ENCODE results near the gene PTCD2. TPM values are rescaled to one million over a fixed set of nuclear protein-coding genes. Genes with fewer than 3 reads are reported as not detected.
A peak's percentile ranks its signal among the peaks of the same experiment; 100 is the strongest.

Gene PTCD2
- total RNA-seq, 1 donor from 2014 or later = 6.9 TPM

DNA sequence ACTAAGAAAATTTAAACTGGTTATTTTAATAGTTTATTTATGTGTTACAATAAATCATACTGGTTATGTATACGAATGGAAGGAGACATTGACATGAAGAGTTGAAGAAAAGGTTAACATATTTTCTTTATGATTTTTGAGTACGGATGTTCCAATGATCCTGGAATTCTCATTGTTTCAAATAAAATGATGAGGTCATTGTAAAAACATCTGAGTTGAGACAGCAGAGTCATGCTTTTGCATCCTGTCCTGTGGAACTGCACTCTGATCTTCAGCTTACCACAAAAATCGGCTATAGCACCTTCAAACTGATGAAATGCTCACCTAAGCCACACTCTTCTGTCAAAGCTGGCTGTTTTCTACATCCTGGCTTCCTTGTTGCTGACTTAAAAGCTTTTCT lies 67.8 kb downstream of the PTCD2 start:
- Histone ChIP-seq H3K4me3 (no peak overlapping the region), H3K27me3 (no peaks in the 10 kb centered on the region), H3K4me1 (peaks cover 15% of the 10 kb centered on the region), H3K27ac (no peak overlapping the region), H3K36me3 (no peaks in the 10 kb centered on the region), H3K9me3 (no peaks in the 10 kb centered on the region)
- DNase-seq (ENCODE audit: extremely low spot score in 2 of 2) = no peak
- TF ChIP-seq POLR2A (IDR thresholded peaks at IDR 0.05) (no peak), POLR2AphosphoS5 (IDR thresholded peaks at IDR 0.05; ENCODE audit: insufficient read depth in 1 of 2, low read depth in 1 of 2) (no peak), CTCF (IDR thresholded peaks at IDR 0.05) (no peak)
- intact Hi-C loops (cut with DNase I) = no loop called here

DNA sequence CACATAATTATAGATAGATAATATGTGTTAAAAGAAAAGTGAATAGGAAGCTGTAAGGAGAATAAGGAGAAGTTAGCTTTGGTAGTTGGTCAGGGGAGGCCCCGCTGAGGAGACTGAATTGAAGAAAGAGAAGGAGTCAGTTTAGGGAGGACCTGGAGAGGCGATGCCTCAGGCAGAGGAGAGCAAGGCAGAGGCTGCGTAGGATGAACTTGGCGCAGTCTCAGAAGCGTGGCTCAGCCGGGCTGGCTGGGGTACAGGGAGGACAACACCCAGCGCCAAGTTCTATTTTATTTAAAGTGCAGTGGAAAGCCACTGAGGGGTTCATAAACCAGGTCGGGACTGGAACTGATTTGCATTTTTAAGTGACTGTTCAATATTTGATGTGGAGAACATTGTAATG lies 68.5 kb downstream of the PTCD2 start:
- H3K36me3 ChIP-seq = no peaks in the 10 kb centered on the region
- no peak overlapping the region for H3K27ac ChIP-seq
- intact Hi-C loops (cut with DNase I) = no loop called here
- no peaks in the 10 kb centered on the region for H3K9me3 ChIP-seq
- H3K4me1 ChIP-seq = peaks cover 18% of the 10 kb centered on the region
- no peak overlapping the region for H3K4me3 ChIP-seq
- H3K27me3 ChIP-seq = no peaks in the 10 kb centered on the region
- TF ChIP-seq CTCF (IDR thresholded peaks at IDR 0.05) (no peak), POLR2AphosphoS5 (IDR thresholded peaks at IDR 0.05; ENCODE audit: insufficient read depth in 1 of 2, low read depth in 1 of 2) (no peak), POLR2A (IDR thresholded peaks at IDR 0.05) (no peak)
- DNase-seq (ENCODE audit: extremely low spot score in 2 of 2) = no peak

GRCh38 chr5:72390836-72391235 lies 70.7 kb downstream of the PTCD2 start:
- H3K36me3 ChIP-seq = no peaks in the 10 kb centered on the region
- no peak for DNase-seq (ENCODE audit: extremely low spot score in 2 of 2)
- TF ChIP-seq CTCF (IDR thresholded peaks at IDR 0.05) = no peak
- no peak for TF ChIP-seq POLR2A (IDR thresholded peaks at IDR 0.05)
- TF ChIP-seq POLR2AphosphoS5 (IDR thresholded peaks at IDR 0.05; ENCODE audit: insufficient read depth in 1 of 2, low read depth in 1 of 2) = no peak
- H3K4me3 ChIP-seq = no peak overlapping the region
- H3K27me3 ChIP-seq = no peaks in the 10 kb centered on the region
- intact Hi-C loops (cut with DNase I) = no loop called here
- H3K9me3 ChIP-seq = no peaks in the 10 kb centered on the region
- peak overlapping the region; percentile 34 for H3K27ac ChIP-seq
- H3K4me1 ChIP-seq = peaks cover 18% of the 10 kb centered on the region

GRCh38 chr5:72392326-72392733 lies 72.2 kb downstream of the PTCD2 start:
- H3K27me3 ChIP-seq = no peaks in the 10 kb centered on the region
- no peaks in the 10 kb centered on the region for H3K9me3 ChIP-seq
- no peak for DNase-seq (ENCODE audit: extremely low spot score in 2 of 2)
- intact Hi-C loops (cut with DNase I) = no loop called here
- no peak overlapping the region for H3K27ac ChIP-seq
- H3K4me3 ChIP-seq = no peak overlapping the region
- H3K4me1 ChIP-seq = peaks cover 18% of the 10 kb centered on the region
- H3K36me3 ChIP-seq = no peaks in the 10 kb centered on the region
- TF ChIP-seq POLR2AphosphoS5 (IDR thresholded peaks at IDR 0.05; ENCODE audit: insufficient read depth in 1 of 2, low read depth in 1 of 2) (peak in 1 of 2 donors; percentile 69), POLR2A (IDR thresholded peaks at IDR 0.05) (no peak), CTCF (IDR thresholded peaks at IDR 0.05) (no peak)

- no peaks in the 10 kb centered on the region for H3K27me3 ChIP-seq
- intact Hi-C loops (cut with DNase I) = no loop called here
- no peaks in the 10 kb centered on the region for H3K36me3 ChIP-seq
- H3K9me3 ChIP-seq = no peaks in the 10 kb centered on the region
- H3K27ac ChIP-seq = peak overlapping the region; percentile 17
- DNase-seq (ENCODE audit: extremely low spot score in 2 of 2) = no peak
- peaks cover 17% of the 10 kb centered on the region for H3K4me1 ChIP-seq
- no peak overlapping the region for H3K4me3 ChIP-seq
- TF ChIP-seq CTCF (IDR thresholded peaks at IDR 0.05) = no peak
- no peak for TF ChIP-seq POLR2A (IDR thresholded peaks at IDR 0.05)
- TF ChIP-seq POLR2AphosphoS5 (IDR thresholded peaks at IDR 0.05; ENCODE audit: insufficient read depth in 1 of 2, low read depth in 1 of 2) = no peak
Observed at GRCh38 chr5:72393052-72393451, 72.9 kb downstream of the PTCD2 start.
